Osteocyte (in vitro differentiated cells): ENCODE results near the gene RFX2. TPM values are rescaled to one million over a fixed set of nuclear protein-coding genes. Genes with fewer than 3 reads are reported as not detected.

Experiments
- DNase-seq: peaks from one replicate; pipeline ENCODE4 v3.0.0; 2021; ENCODE audit warnings: mixed read lengths; ENCODE audit not compliant: unreplicated experiment; ENCODE audit errors: extremely low spot score
- H3K27ac Mint-ChIP-seq: one replicate; pipeline ENCODE4 v1.8.0; 2021; ENCODE audit warnings: mild to moderate bottlenecking, mixed read lengths; ENCODE audit not compliant: unreplicated experiment
- H3K27me3 Mint-ChIP-seq: one replicate; pipeline ENCODE4 v1.8.0; 2021; ENCODE audit warnings: mixed read lengths; ENCODE audit not compliant: unreplicated experiment
- H3K36me3 Mint-ChIP-seq: one replicate; pipeline ENCODE4 v1.8.0; 2021; ENCODE audit warnings: mixed read lengths; ENCODE audit not compliant: unreplicated experiment
- H3K4me1 Mint-ChIP-seq: one replicate; pipeline ENCODE4 v1.8.0; 2021; ENCODE audit warnings: mixed read lengths; ENCODE audit not compliant: unreplicated experiment
- H3K4me3 Mint-ChIP-seq: one replicate; pipeline ENCODE4 v1.8.0; 2021; ENCODE audit warnings: mild to moderate bottlenecking, moderate library complexity, mixed read lengths; ENCODE audit not compliant: unreplicated experiment
- H3K9me3 Mint-ChIP-seq: one replicate; pipeline ENCODE4 v1.8.0; 2021; ENCODE audit warnings: mixed read lengths; ENCODE audit not compliant: unreplicated experiment
- CTCF ChIP-seq: fragments of 200-600 bp; sonication (generic); IDR thresholded peaks from 2 replicates; pipeline ENCODE4 v1.5.0; 2021; ENCODE audit warnings: antibody characterized with exemption, mild to moderate bottlenecking, moderate library complexity
- total RNA-seq: library from RNA; stranded (reverse); gene quantifications from 2 replicates; pipeline ENCODE4 v1.2.1, GENCODE V29; 2021

The RFX2 gene
- total RNA-seq, 1 donor from 2014 or later, result 5.3 TPM

GRCh38 chr19:6012426-6013170 lies 97.7 kb downstream of the RFX2 start:
- Mint-ChIP-seq H3K36me3 (no peaks in the 10 kb centered on the region), H3K27ac (no peak overlapping the region), H3K4me1 (peaks cover 5% of the 10 kb centered on the region), H3K4me3 (no peak overlapping the region), H3K27me3 (no peaks in the 10 kb centered on the region), H3K9me3 (no peaks in the 10 kb centered on the region)
- no peak for TF ChIP-seq CTCF
- no peak for DNase-seq

GRCh38 chr19:6011794-6012193 lies 98.5 kb downstream of the RFX2 start:
- TF ChIP-seq CTCF, result no peak
- Mint-ChIP-seq H3K36me3 (no peaks in the 10 kb centered on the region), H3K4me3 (no peak overlapping the region), H3K27me3 (no peaks in the 10 kb centered on the region), H3K9me3 (no peaks in the 10 kb centered on the region), H3K27ac (no peak overlapping the region), H3K4me1 (peaks cover 5% of the 10 kb centered on the region)
- no peak for DNase-seq

- Mint-ChIP-seq H3K4me1 (peaks cover 5% of the 10 kb centered on the region), H3K27me3 (no peaks in the 10 kb centered on the region), H3K36me3 (no peaks in the 10 kb centered on the region), H3K27ac (no peak overlapping the region), H3K4me3 (no peak overlapping the region), H3K9me3 (no peaks in the 10 kb centered on the region)
- TF ChIP-seq CTCF, result no peak
- no peak for DNase-seq
Measured at GRCh38 chr19:6011206-6011605, 99.1 kb downstream of the RFX2 start.

GRCh38 chr19:6010107-6010506 lies 100.2 kb downstream of the RFX2 start:
- Mint-ChIP-seq H3K27ac (no peak overlapping the region), H3K4me1 (peaks cover 5% of the 10 kb centered on the region), H3K36me3 (no peaks in the 10 kb centered on the region), H3K27me3 (no peaks in the 10 kb centered on the region), H3K4me3 (no peak overlapping the region), H3K9me3 (no peaks in the 10 kb centered on the region)
- DNase-seq, result no peak
- no peak for TF ChIP-seq CTCF

- no peaks in the 10 kb centered on the region for H3K27me3 Mint-ChIP-seq
- H3K27ac Mint-ChIP-seq, result no peak overlapping the region
- H3K36me3 Mint-ChIP-seq, result no peaks in the 10 kb centered on the region
- no peak overlapping the region for H3K4me3 Mint-ChIP-seq
- H3K4me1 Mint-ChIP-seq, result peaks cover 1% of the 10 kb centered on the region
- DNase-seq, result no peak
- no peaks in the 10 kb centered on the region for H3K9me3 Mint-ChIP-seq
- no peak for TF ChIP-seq CTCF
Measured at GRCh38 chr19:6007866-6008265, 102.4 kb downstream of the RFX2 start.
